Esophagus muscularis mucosa (tissue), 4 donors: Measurements from ENCODE around the gene NPBWR2. TPM values are rescaled to one million over a fixed set of nuclear protein-coding genes. Genes with fewer than 3 reads are reported as not detected.

Experiments used
- DNase-seq: peaks from one replicate; pipeline ENCODE4 v3.0.0-alpha.2; 2017; ENCODE audit errors: extremely low spot score
- H3K27ac ChIP-seq, 4 donors: fragments of 200-600 bp; sonication (generic); replicated peaks in 1 of 4; 1 replicate in 3 of 4; 2 replicates in 1 of 4; pipeline ENCODE4 v1.5.1; 2016 to 2019; ENCODE audit warnings: mild to moderate bottlenecking in 1 of 4
- H3K27me3 ChIP-seq, 4 donors: fragments of 200-600 bp; sonication (generic); one replicate each; pipeline versions ENCODE4 v1.5.1 to v1.6.0; 2016 to 2019
- H3K36me3 ChIP-seq, 4 donors: fragments of 200-600 bp; sonication (generic); one replicate each; pipeline ENCODE4 v1.5.1; 2016 to 2019
- H3K4me1 ChIP-seq, 4 donors: fragments of 200-600 bp; sonication (generic); one replicate each; pipeline ENCODE4 v1.5.1; 2016 to 2019
- H3K4me3 ChIP-seq, 4 donors: fragments of 200-600 bp; sonication (generic); 1 replicate in 2 of 4; 2 replicates in 2 of 4; pipeline ENCODE4 v1.5.1; 2016 to 2019; ENCODE audit warnings: mild to moderate bottlenecking in 4 of 4, moderate library complexity in 1 of 4
- H3K9me3 ChIP-seq, 4 donors: fragments of 200-600 bp; sonication (generic); 1 replicate in 3 of 4; 2 replicates in 1 of 4; pipeline ENCODE4 v1.5.1; 2016 to 2019
- CTCF ChIP-seq, 3 experiments: fragments of 200-600 bp in 2 of 3; fragments of 450-650 bp in 1 of 3; sonication (generic) in 2 of 3; IDR thresholded peaks; one replicate each; pipeline ENCODE4 v1.5.1; 2017 to 2019; ENCODE audit warnings: antibody characterized with exemption in 3 of 3, mild to moderate bottlenecking in 2 of 3, moderate library complexity in 1 of 3
- EP300 ChIP-seq: sonication (generic); formaldehyde crosslinking; IDR thresholded peaks from one replicate; pipeline ENCODE4 v1.6.1; 2017; ENCODE audit warnings: antibody characterized with exemption
- POLR2A ChIP-seq: fragments of 450-650 bp; IDR thresholded peaks from one replicate; pipeline ENCODE4 v1.6.1; 2017; ENCODE audit warnings: antibody characterized with exemption, moderate library complexity, mild to moderate bottlenecking, low read depth
- POLR2AphosphoS5 ChIP-seq, 2 donors: sonication (generic); formaldehyde crosslinking; IDR thresholded peaks; one replicate each; pipeline ENCODE4 v1.6.1; 2017; ENCODE audit warnings: antibody characterized with exemption in 2 of 2
- WGBS: methylation state at CpG from one replicate; pipeline ENCODE4 v1.1.5; 2018; 5-methylcytosine and 5-hydroxymethylcytosine counted together
- intact Hi-C: fragments of 100-400 bp; cut with DNase I; formaldehyde crosslinking; loops from one replicate; pipeline ENCODE4 v1.15.1; 2023
- total RNA-seq, 4 donors: library from RNA; depleted of rRNA; stranded (reverse); fragments of >200 nt; gene quantifications; one replicate each; pipeline versions ENCODE4 v1.1.0 to v1.2.1, GENCODE V29; 2016

Gene NPBWR2
- total RNA-seq, 4 donors from 2014 or later: not detected

GRCh38 chr20:64143018-64143801 lies 35.8 kb upstream of the NPBWR2 start:
- no peak for TF ChIP-seq EP300
- no peak for TF ChIP-seq POLR2A
- TF ChIP-seq POLR2AphosphoS5 (IDR thresholded peaks at IDR 0.05): no peak
- no peak for TF ChIP-seq CTCF (IDR thresholded peaks at IDR 0.05)
- no peaks in the 10 kb centered on the region for H3K36me3 ChIP-seq
- intact Hi-C loops: no loop called here
- no peaks in the 10 kb centered on the region for H3K4me1 ChIP-seq
- peaks cover 0 to 10% (median 6%) of the 10 kb centered on the region in 4 donors for H3K9me3 ChIP-seq
- no peak for DNase-seq
- WGBS: 81% methylated on average over 14 of the region's 14 CpGs
- peaks cover 0 to 70% (median 2%) of the 10 kb centered on the region in 4 donors for H3K27me3 ChIP-seq
- H3K4me3 ChIP-seq: no peak overlapping the region
- H3K27ac ChIP-seq: no peak overlapping the region

GRCh38 chr20:64142590-64142989 lies 35.2 kb upstream of the NPBWR2 start:
- Histone ChIP-seq H3K4me1 (no peaks in the 10 kb centered on the region), H3K9me3 (peaks cover 0 to 10% (median 6%) of the 10 kb centered on the region in 4 donors), H3K27me3 (peaks cover 0 to 67% (median 2%) of the 10 kb centered on the region in 4 donors), H3K36me3 (no peaks in the 10 kb centered on the region), H3K4me3 (no peak overlapping the region), H3K27ac (no peak overlapping the region)
- no peak for TF ChIP-seq POLR2AphosphoS5 (IDR thresholded peaks at IDR 0.05)
- TF ChIP-seq CTCF (IDR thresholded peaks at IDR 0.05): no peak
- no peak for TF ChIP-seq POLR2A
- no peak for TF ChIP-seq EP300
- intact Hi-C loops: no loop called here
- 41% methylated on average over 9 of the region's 9 CpGs for WGBS
- no peak for DNase-seq

- Histone ChIP-seq H3K9me3 (peaks cover 0 to 10% (median 6%) of the 10 kb centered on the region in 4 donors), H3K4me1 (no peaks in the 10 kb centered on the region), H3K27ac (no peak overlapping the region), H3K36me3 (no peaks in the 10 kb centered on the region), H3K27me3 (peaks cover 0 to 50% (median 2%) of the 10 kb centered on the region in 4 donors), H3K4me3 (no peak overlapping the region)
- no peak for DNase-seq
- 80% methylated on average over 10 of the region's 10 CpGs for WGBS
- intact Hi-C loops: no loop called here
- no peak for TF ChIP-seq POLR2AphosphoS5 (IDR thresholded peaks at IDR 0.05)
- no peak for TF ChIP-seq POLR2A
- no peak for TF ChIP-seq CTCF (IDR thresholded peaks at IDR 0.05)
- no peak for TF ChIP-seq EP300
Measured at GRCh38 chr20:64140956-64141355, 33.6 kb upstream of the NPBWR2 start.

- Histone ChIP-seq H3K36me3 (no peaks in the 10 kb centered on the region), H3K27me3 (peaks cover 0 to 49% (median 2%) of the 10 kb centered on the region in 4 donors), H3K27ac (no peak overlapping the region), H3K4me1 (no peaks in the 10 kb centered on the region), H3K9me3 (peaks cover 0 to 6% (median 4%) of the 10 kb centered on the region in 4 donors), H3K4me3 (no peak overlapping the region)
- no peak for DNase-seq
- no peak for TF ChIP-seq POLR2A
- TF ChIP-seq POLR2AphosphoS5 (IDR thresholded peaks at IDR 0.05): no peak
- no peak for TF ChIP-seq EP300
- no peak for TF ChIP-seq CTCF (IDR thresholded peaks at IDR 0.05)
- WGBS: 78% methylated on average over 13 of the region's 13 CpGs
- intact Hi-C loops: no loop called here
Measured at GRCh38 chr20:64140061-64140931, 32.9 kb upstream of the NPBWR2 start.
